GM23248 (cell line): ENCODE results near the gene TBX6.

ENCODE experiments used
- EZH2 ChIP-seq: fragments of 200-600 bp; sonication (generic); IDR thresholded peaks from 2 replicates; pipeline ENCODE4 v1.6.1; 2018; ENCODE audit warnings: antibody characterized with exemption, mild to moderate bottlenecking; ENCODE audit not compliant: insufficient read depth, poor library complexity, severe bottlenecking
- EZH2phosphoT487 ChIP-seq: fragments of 200-600 bp; sonication (generic); IDR thresholded peaks from 2 replicates; pipeline ENCODE4 v1.6.1; 2018; ENCODE audit warnings: antibody characterized with exemption, moderate library complexity, mild to moderate bottlenecking, low read depth; ENCODE audit not compliant: insufficient read depth

GRCh38 chr16:30122604-30123160 is 31.0 kb upstream of the TBX6 start:
- TF ChIP-seq EZH2phosphoT487 (no peak), EZH2 (no peak)
